ENCODE results near the gene C1orf226.

DNA sequence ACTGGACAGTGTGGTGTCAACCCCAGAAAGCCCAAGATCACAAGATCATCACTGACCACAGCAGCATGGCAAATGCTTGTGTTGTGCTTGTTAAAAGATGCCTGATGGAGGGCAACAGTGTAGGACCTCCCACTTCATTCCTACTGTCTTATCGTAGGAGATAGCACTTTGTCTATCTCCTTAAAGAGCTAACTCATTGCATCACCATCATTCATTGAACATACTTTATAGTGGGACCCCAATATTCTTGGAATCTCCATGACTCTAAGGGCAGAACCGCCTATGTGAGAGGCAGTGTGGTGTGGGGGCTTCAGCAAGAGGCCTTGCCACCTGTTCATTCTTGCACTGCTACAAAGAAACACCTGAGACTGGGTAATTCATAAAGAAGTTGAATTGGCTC lies 35.4 kb downstream of the C1orf226 start:
- TF ChIP-seq, protein P1, sequence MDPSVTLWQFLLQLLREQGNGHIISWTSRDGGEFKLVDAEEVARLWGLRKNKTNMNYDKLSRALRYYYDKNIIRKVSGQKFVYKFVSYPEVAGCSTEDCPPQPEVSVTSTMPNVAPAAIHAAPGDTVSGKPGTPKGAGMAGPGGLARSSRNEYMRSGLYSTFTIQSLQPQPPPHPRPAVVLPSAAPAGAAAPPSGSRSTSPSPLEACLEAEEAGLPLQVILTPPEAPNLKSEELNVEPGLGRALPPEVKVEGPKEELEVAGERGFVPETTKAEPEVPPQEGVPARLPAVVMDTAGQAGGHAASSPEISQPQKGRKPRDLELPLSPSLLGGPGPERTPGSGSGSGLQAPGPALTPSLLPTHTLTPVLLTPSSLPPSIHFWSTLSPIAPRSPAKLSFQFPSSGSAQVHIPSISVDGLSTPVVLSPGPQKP (IDR thresholded peaks at IDR 0.05; ENCODE audit: low read depth, low read length): no peak
- no peak for TF ChIP-seq ZNF24 (IDR thresholded peaks at IDR 0.05)
